Measurements from ENCODE around the gene ST6GALNAC2. TPM values are rescaled to one million over a fixed set of nuclear protein-coding genes. Genes with fewer than 3 reads are reported as not detected.
"Not testable (repeated sequence)": the region's sequence is repeated elsewhere in the genome, so short reads cannot be mapped to it uniquely, and the experiment has no call there.

Gene ST6GALNAC2
- total RNA-seq, 2 experiments from 2014 or later: not detected

DNA sequence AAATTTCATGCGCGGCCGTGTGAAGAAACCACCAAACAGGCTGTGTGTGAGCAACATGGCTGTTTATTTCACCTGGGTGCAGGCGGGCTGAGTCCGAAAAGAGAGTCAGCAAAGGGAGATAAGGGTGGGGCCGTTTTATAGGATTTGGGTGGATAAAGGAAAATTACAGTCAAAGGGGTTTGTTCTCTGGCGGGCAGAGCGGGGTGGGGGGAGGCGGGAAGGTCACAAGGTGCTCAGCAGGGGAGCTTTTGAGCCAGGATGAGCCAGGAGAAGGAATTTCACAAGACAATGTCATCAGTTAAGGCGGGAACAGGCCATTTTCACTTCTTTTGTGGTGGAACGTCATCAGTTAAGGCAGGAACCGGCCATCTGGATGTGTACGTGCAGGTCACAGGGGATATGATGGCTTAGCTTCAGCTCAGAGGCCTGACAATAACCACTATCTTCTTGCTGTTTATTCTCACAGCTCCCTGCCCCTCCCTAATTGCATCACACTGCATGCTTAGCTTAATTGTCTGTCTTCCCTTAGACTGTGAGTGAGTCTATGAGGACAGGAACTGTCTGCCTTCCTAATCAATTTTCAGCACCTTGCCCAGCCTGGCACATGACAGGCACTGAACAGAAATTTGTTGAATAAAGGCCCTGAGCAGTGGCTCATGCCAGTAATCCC lies 25.6 kb upstream of the ST6GALNAC2 start:
- CTCF ChIA-PET: interaction anchor here (1.2 kb wide), 2 partner anchors 14 to 16 kb away, joined by 3 read pairs; no protein-coding TSS in a partner anchor
- POLR2A ChIA-PET: not testable (repeated sequence)

- POLR2A ChIA-PET, CTCF ChIA-PET: not testable (repeated sequence)
These were observed 21.0 kb upstream of the ST6GALNAC2 start for GRCh38 chr17:76606685-76607084.

DNA sequence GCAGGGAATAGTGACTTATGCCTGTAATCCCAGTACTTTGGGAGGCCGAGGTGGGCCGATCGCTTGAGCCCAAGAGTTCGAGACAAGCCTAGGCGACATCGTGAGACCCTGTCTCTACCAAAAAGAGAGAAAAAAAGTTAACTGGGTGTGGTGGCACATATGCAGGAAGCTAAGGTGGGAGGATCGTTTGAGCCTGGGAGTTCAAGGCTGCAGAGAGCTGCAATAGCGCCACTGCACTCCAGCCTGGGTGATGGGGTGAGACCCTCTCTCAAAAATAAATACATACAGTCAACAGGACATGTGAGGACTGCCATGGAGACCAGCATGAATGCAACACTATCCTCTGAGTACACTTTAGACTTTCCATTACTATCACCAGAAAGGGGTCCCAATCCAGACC lies 15.4 kb upstream of the ST6GALNAC2 start:
- CTCF ChIA-PET: interaction anchor here (0.8 to 1.2 kb wide), 3 partner anchors 15 to 69 kb away, joined by 3 read pairs; no protein-coding TSS in a partner anchor
- POLR2A ChIA-PET: no interaction called here

- POLR2A ChIA-PET: no interaction called here
These were observed 14.2 kb upstream of the ST6GALNAC2 start for GRCh38 chr17:76599694-76600460.

GRCh38 chr17:76598004-76598439 lies 12.4 kb upstream of the ST6GALNAC2 start:
- ChIA-PET CTCF (interaction anchor here (0.7 kb wide), 1 partner anchor 26 kb away, joined by 3 read pairs; no protein-coding TSS in a partner anchor), POLR2A (no interaction called here)

More at GRCh38 chr17:76599694-76600460, 14.2 kb upstream of the ST6GALNAC2 start:
- CTCF ChIA-PET: interaction anchor here (0.6 to 1.2 kb wide), 3 partner anchors 24 to 326 kb away, joined by 3 read pairs; no protein-coding TSS in a partner anchor

DNA sequence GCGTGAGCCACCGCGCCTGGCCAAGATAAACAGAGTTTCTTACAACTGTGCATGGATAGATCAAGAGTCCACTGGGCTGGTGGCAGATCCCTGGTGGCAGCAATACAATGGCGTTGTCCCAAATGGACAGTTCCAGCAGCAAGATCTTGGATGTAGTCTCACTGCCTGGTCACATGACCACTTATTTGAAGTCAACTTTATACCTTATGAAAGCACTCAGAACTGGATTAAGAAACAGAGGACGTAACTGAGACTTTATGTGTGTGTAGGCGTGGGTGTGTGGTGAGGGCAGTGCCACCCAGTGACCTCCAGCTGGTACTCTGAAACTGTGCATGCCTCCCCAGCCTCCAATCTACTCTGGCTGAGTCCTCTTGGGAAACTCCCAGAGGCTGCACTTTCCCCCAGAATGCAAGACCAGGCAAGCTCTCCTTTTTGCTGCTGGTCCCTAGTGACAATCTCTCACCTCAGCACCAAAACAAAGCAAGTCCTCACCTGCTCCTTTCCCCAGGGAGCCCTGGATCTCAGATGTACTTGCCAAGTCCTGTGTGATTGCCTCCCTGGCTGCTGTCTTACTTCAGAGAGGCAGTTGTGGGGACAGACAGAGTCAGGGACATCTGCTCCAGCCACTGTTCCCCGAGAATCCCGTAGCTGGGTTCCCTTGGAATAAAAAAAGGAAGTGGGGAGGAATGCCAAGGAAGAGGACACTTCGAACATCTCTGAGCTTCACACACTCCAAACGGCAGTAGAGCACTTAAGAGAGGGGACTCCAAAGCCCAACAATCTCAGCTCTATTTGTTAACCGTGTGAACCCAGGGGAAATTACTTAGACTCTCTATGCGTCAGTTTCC lies 11.7 kb upstream of the ST6GALNAC2 start:
- POLR2A ChIA-PET: no interaction called here

GRCh38 chr17:76594690-76595089 lies 9.0 kb upstream of the ST6GALNAC2 start:
- ChIA-PET POLR2A (no interaction called here), CTCF (interaction anchor here (0.6 to 1.1 kb wide), 2 partner anchors 17 to 471 kb away, joined by 3 to 6 read pairs; no protein-coding TSS in a partner anchor)

More for the DNA sequence above, 11.7 kb upstream of the ST6GALNAC2 start:
- CTCF ChIA-PET: interaction anchor here (0.7 kb wide), 1 partner anchor 27 kb away, joined by 3 read pairs; no protein-coding TSS in a partner anchor

DNA sequence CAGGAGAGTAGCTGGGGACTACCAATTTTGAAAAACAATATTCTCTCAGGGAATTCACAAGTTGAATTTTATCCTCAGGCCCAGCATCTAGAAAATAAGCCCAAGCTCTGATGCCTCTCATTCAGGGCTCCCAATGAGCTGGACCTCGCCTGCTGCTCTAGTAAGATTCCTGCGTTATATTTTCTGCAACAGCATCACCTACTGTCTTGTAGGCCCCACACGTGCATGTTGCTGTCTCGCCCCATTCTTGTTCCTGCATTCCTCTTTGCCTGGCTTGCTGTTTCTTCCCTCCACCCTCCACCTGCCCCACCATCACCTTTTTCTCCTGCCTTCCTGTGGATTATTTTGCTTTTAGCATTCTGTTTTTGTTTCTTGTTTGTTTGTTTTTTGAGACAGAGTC lies 8.3 kb upstream of the ST6GALNAC2 start:
- ChIA-PET CTCF (interaction anchor here (1.3 kb wide), 1 partner anchor 10 kb away, joined by 4 read pairs; no protein-coding TSS in a partner anchor), POLR2A (no interaction called here)

- CTCF ChIA-PET: interaction anchor here (1.3 kb wide), 1 partner anchor 11 kb away, joined by 4 read pairs; no protein-coding TSS in a partner anchor
- POLR2A ChIA-PET: no interaction called here
These were observed 7.7 kb upstream of the ST6GALNAC2 start for GRCh38 chr17:76593384-76593826.

DNA sequence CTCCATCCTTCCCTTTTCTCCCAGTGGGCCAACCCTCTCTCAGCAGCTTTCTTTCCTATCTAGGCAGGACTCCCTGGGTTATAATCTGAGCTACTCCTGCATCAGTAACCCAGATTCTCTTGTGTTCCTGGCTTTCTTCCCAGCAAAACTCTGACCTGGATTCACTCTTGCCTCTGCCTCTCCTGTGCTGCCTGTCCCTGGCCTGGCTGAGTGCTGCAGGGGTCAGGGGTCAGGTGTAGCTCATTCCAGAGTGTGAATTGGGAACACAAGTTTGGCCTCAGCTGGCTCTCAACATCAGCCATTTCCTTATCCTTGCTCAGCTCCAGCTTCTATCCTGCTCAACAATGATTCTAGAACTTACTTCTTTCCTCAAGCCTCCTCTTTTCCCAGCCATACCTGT lies 2.5 kb upstream of the ST6GALNAC2 start:
- CTCF ChIA-PET: interaction anchor here (0.7 to 1.5 kb wide), 2 partner anchors 35 to 59 kb away, joined by 3 read pairs; no protein-coding TSS in a partner anchor

GRCh38 chr17:76586741-76587487 lies 1.3 kb upstream of the ST6GALNAC2 start:
- POLR2A ChIA-PET: no interaction called here
- CTCF ChIA-PET: interaction anchor here (0.6 to 1.7 kb wide), 7 partner anchors 15 to 81 kb away, joined by 3 to 11 read pairs (median 5); no protein-coding TSS in a partner anchor

More for the DNA sequence above, 2.5 kb upstream of the ST6GALNAC2 start:
- POLR2A ChIA-PET: interaction anchor here (0.7 kb wide), 1 partner anchor 31 kb away, joined by 3 read pairs; no protein-coding TSS in a partner anchor

DNA sequence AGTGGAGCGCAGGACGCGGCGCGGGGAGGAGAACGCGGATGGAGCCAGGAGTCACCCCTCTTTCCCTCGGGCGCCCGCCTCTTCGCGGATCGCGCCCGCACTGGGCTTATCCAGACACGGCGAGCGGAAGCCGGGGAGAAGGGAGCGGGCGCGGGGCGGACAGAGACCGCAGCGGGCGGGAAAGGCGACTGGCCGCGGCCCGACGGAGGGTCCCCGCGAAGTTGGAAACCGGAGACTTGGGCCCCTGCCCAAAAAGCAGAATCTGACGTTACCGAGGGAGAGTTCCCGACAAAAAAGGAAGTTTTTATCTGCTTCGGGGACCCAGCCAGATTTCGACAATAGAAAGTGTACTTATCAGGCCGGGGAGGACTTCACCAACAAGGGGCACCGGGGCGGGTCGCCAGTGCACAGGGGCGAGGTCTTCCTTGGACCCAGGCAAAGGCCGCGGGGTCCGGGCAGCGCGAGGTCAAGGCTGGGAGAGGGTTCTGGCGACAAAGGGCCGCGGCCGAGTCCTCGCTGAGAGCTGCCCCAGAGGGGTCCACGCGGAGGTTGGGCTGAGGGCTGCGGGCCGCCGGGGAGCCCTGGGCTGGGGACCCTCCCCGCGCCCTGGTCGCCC lies 519 bp downstream of the ST6GALNAC2 start:
- POLR2A ChIA-PET: interaction anchor here (1.1 kb wide), 1 partner anchor 27 kb away, joined by 3 read pairs; no protein-coding TSS in a partner anchor
- CTCF ChIA-PET: interaction anchor here (0.8 to 1.7 kb wide), 5 partner anchors 18 to 62 kb away, joined by 3 to 11 read pairs (median 7); no protein-coding TSS in a partner anchor

DNA sequence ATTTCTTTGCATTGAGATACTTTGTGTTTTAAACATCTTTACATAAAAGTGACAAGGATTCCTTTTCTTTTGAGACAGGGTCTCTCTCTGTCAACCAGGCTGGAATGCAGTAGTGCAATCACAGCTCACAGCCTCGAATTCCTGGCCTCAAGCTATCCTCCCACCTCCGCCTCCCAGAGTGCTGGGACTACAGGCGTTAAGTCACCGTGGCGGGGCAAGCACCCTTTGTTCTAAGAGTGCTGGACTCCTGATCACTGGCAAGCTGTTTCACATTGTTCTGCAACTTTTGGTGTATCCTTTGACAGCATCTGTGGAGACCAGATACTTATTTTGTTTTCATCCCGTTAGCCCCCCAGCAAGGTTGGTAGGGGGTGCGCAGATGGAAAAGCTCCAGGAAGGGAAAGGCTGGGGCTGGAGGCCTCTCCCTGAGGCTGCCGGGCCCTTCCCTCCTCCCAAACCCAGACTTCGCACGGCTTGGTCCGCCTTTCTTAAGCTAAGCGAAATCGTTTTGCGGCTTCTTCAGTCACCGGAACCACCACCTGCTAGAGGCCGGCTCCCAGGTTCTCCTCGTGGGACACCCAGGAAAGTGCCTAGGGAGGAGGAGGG lies 1.1 kb downstream of the ST6GALNAC2 start:
- ChIA-PET CTCF (interaction anchor here (0.6 to 1.2 kb wide), 3 partner anchors 40 to 1582 kb away, joined by 3 read pairs; no protein-coding TSS in a partner anchor), POLR2A (interaction anchor here (1.1 kb wide), 1 partner anchor 26 kb away, joined by 3 read pairs; no protein-coding TSS in a partner anchor)

DNA sequence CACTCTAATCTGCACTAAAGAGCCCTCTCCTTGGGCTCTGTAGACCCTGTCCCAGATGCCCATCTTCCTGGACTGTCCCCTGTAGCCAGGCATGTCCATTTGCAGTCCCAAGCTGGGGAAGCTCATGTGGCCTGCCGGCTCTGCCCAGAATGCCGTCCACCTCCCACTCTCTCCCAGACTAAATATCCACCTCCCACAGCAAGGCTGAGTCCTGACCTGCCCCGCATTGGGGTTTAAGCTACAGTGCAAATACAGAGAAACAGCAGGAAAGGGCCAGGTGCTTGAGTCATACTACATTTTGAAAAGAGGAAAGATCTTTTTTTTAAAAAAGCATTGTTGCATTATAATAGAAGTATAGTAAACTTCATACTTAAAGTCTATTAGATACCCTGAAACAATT lies 3.0 kb downstream of the ST6GALNAC2 start:
- POLR2A ChIA-PET: no interaction called here
- CTCF ChIA-PET: interaction anchor here (0.7 to 1.0 kb wide), 2 partner anchors 39 to 99 kb away, joined by 3 to 4 read pairs; no protein-coding TSS in a partner anchor

DNA sequence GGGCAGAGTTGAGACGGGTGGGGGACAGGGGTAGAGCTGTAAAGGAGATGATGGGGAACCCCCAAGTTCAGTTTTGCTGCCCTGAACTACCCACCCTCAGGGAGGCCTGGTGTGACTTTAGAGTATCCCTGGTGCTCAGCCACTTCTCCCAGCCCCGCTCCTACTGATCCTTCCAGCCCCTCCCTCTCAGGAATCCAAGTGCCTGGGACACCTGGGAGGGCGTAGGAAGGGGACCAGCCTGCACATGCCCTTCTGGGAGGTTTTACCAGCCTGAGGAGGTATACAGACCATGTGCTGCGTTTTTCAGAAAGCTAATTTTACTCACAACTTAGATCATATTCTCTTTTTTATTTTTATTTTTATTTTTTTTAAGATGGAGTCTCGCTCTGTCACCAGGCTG lies 4.1 kb downstream of the ST6GALNAC2 start:
- CTCF ChIA-PET: interaction anchor here (0.7 kb wide), 1 partner anchor 58 kb away, joined by 3 read pairs; no protein-coding TSS in a partner anchor
- POLR2A ChIA-PET: no interaction called here

DNA sequence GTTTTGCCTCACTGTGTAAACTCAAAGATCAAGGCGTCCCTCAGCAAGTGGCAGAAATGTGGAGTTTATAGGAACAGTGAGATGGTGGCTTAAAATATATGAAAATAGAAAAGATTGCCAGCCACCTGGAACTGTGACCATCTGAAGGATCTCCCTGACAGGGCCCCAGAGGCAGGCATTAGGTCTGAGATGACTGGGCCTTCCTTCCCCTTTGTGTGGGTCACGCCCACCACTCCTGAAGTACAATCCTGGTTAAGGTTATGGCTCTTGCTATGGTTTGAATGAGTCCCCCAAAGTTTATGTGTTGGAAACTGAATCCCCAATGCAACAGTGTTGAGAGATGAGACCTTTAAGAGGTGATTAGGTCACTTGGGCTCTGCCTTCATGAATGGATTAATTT lies 6.4 kb downstream of the ST6GALNAC2 start:
- ChIA-PET CTCF (no interaction called here), POLR2A (no interaction called here)

GRCh38 chr17:76578376-76578775 lies 7.3 kb downstream of the ST6GALNAC2 start:
- ChIA-PET CTCF (interaction anchor here (1.1 kb wide), 1 partner anchor 20 kb away, joined by 3 read pairs; no protein-coding TSS in a partner anchor), POLR2A (no interaction called here)

All from activated CD8-positive, alpha-beta memory T cell treated with anti-CD3 and anti-CD28 coated beads for 36 hours (primary cell).